GM19468 (cell line): ENCODE results near the gene ORC3.
"Not testable (repeated sequence)": the region's sequence is repeated elsewhere in the genome, so short reads cannot be mapped to it uniquely, and the experiment has no call there.

ENCODE experiments used
- ATAC-seq: cut with Tn5 transposase; IDR thresholded peaks from one replicate; pipeline ENCODE4 v1.9.1; 2021; ENCODE audit warnings: mild to moderate bottlenecking, moderate library complexity, moderate number of reproducible peaks; ENCODE audit not compliant: unreplicated experiment; ENCODE audit errors: extremely low read depth

The ORC3 gene

GRCh38 chr6:87590417-87590880, 514 bp downstream of the ORC3 start:
- ATAC-seq, result no peak

DNA sequence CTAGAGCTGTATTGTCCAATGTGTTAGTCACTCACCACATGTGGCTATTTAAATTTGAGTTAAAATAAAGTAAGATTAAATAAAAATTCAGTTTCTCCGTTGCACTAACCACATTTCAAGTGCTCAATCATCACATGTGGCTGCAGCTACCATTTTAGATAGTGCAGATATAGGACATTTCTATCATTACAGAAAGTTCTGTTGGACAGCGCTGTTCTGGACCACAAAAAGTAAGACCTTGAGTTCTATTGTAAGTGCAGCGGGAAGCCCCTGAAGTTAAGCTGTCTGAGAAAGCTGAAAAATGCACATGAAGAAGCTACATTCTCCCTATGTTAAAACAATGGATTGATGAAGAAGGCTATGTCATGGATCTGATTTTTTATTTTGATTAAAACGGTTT, 1.1 kb downstream of the ORC3 start:
- no peak for ATAC-seq

- ATAC-seq, result no peak
Observed at GRCh38 chr6:87600576-87600975, 10.6 kb downstream of the ORC3 start.

DNA sequence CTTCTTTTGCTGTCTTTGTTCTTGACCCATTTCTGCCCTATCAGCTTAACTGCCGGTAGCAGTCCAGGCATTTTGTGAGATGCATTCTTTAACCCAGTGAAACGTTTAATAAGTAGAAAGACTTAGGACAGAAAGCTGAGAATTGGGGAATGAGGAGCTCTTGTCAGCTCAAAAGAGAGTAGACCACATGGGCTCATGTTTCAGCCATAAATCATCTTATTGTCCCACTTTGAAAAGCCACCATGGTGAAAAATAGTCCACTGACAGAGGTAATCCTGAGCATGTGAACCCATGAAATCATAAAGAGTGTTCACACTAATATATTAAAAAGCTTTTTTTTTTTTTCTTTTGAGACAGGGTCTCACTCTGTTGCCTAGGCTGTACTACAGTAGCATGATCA, 16.3 kb downstream of the ORC3 start:
- ATAC-seq, result no peak

DNA sequence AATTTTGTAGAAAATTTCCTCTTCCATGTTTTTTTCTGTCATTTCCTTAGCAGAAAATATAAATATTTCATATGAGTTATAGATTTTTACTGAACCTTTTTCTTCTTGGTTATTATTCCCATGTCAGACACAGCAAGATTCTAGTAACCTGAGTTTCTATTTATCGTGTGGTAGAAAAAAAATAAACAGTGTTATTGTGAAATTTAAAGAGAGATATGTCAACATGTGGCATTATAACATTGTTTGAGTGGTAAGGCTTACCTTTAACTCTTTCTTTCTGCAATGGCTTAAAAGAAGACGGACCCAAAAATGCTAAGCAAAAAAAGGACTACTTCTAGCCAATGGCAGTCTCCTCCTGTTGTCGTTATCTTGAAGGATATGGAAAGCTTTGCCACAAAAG, 18.9 kb downstream of the ORC3 start:
- no peak for ATAC-seq

- not testable (repeated sequence) for ATAC-seq
Observed at GRCh38 chr6:87613018-87613417, 23.1 kb downstream of the ORC3 start.

DNA sequence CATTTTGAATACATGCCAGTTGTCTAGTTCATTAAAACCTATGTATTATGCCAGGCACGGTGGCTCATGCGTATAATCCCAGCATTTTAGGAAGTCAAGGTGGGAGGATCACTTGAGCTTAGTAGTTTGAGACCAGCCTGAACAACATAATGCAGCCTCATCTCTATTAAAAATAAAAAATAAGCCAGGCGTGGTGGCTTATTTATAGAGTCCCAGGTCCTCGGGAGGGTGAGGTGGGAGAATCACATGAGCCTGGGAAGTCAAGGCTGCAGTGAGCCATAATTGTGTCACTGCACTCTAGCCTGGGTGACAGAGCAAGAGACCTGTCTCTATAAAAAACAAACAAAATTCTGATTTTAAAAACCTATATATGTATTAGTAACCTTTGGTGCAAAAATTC, 27.5 kb downstream of the ORC3 start:
- no peak for ATAC-seq

DNA sequence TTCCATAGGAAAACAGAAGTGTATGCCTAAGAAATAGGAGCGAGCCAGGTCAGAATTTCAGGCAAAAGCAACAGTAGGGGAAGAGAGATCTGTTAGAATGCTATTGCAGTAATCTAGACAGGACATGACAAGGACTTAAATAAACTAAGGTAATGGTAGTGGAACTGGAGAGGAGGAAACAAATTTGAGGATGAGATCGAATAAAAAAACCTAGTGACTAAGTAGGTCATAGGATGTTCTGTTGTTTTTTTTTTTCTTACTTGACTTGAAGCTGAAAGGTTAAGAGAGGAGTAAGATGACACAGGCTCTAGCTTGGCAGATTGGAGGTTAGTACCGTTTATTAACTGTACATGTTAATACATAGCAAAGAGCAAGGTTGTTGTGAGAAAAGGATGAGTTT, 28.6 kb downstream of the ORC3 start:
- ATAC-seq, result no peak

DNA sequence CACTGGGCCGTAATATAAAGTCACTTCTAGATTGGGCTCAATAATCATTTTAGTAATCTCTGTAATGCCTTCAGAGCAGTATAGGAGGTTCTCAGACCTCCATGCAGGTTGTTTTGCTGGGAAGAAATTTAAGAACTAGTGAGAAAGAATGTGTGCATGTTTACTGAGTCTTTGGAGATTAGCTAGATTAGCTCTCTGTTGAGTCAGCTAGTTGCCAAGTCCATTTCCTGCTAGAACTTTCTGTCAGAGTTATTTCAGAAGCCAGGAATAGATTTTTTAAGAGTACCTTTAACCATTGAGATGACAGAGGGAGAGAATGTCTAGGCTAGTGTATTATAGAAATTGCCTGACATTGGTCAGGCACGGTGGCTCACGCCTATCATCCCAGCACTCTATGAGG, 33.3 kb downstream of the ORC3 start:
- ATAC-seq, result no peak

- ATAC-seq, result no peak
Observed at GRCh38 chr6:87628424-87628823, 38.5 kb downstream of the ORC3 start.

DNA sequence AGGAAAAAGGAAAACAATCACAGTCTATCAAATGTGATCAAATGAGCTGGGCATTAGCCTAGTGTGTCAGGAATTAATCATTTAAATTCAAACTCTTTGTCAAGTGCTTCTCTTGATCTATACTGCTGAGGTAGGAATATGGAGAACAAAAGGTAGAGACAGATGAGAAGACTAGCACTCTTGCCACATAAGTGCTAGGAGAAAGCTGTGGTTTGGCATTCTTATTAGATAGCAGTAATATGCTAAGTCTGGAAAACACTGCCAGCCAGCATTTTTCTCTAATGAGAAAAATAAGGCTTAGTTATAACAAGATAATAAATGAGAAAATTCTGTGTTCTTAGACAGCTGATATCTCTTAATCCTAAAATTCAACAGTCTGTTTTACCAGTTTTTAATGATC, 38.9 kb downstream of the ORC3 start:
- ATAC-seq, result no peak

- ATAC-seq, result no peak
Observed at GRCh38 chr6:87630746-87631145, 40.8 kb downstream of the ORC3 start.

- ATAC-seq, result no peak
Observed at GRCh38 chr6:87633851-87634250, 43.9 kb downstream of the ORC3 start.

- no peak for ATAC-seq
Observed at GRCh38 chr6:87636315-87636714, 46.4 kb downstream of the ORC3 start.

DNA sequence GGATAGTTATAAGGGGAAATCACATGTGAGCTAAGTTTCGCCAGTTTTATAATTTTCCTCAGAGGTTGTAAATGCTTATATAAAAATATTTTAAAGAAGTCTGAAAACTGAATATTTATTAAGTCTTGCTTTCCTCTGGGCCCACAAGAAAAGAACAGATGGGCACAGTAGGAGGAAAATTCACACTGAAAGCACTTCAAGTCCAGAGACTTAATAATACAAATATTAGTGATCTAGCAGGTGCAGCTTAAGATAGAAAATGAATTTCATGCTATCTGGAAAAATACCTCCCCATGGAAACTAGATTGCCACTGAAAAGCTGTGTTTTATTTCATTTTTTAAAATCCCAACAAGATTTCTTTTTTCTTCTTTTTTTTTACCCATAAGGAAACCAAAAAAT, 47.2 kb downstream of the ORC3 start:
- no peak for ATAC-seq

DNA sequence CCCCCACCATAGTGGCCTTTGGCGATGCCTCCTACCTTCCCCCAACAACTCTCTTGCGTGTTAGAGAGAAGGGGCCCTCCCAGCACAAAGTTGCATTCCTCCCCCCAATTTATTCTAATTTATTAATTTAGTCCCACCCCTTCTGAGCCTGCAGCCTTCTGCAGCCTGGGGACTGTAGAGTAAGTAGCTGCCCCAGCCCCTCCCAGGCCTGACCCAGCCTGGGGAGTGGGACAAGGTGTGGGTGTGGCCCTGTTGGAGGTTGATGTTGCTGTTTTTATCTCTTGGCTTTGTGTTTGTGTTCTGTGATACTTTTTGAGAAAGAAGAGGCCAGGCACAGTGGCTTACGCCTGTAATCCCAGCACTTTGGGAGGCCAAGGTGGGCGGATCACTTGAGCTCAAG, 49.4 kb downstream of the ORC3 start:
- ATAC-seq, result no peak

DNA sequence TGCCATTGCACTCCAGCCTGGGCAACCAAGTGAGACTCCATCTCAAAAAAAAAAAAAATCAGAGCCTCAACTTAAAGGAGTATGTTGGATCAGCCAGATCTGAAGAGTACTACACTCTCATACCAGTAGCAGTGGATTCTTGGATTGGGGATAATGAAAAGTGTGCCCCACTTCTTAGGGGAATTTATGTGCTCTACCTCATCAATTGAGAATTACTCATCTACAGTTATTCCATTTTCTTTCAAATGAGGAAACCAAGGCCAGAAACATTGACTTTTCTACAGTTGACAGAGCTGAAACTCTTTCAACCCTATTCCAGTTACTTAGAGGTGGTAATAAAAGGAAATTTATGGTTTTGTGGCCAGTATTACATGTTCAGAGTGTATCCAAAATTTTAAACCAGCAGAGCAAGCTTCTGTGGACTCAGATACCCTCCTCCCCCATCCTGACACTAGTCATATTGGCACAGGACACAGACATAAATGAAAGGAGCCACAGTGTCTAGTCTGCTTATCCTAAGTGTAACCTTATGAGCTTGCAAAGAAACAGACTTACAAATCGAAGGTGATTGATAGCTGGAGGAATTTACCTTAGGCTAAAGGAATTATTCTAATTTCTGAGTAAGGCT, 51.2 kb downstream of the ORC3 start:
- no peak for ATAC-seq

GRCh38 chr6:87645080-87645479, 55.1 kb downstream of the ORC3 start:
- ATAC-seq, result no peak

DNA sequence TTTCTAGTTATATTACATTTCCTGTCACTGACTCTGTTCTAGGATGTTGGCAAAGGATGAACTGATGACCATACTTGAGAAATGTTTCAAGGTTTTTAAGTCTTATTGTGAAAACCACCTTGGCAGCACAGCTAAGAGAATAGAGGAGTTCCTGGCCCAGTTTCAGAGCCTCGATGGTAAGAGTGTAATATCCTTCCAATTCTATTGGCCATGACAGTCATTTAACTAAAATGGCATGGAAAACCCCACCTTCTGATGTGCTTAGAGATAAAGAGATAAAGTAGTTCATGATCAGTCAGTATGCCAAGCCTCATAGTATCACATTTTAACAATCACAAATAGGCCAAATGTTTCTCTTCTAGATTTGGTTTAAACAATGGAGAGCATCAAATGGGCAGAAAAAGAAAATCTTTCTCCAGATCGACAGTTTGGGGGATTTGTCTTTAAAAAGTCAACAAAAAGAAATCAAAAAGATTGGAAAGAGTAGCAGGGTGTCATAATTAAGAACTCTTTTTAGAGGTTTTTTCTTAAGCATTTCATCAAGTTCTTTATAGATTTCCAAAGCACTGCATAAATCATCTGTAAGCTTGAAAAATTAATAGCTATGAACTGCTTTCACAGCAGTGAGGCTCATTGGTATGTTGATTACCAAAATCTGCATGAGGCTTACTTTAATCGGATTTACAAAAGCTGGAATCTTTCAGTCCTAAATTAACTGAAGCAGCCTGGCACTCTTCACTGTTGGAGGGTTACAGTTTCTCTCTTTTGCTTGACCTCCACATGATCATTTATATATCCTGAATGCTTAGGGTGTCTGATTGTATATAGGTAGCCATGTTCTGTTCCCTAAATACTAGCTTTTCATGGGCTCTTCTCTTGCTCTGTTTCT, 63.4 kb downstream of the ORC3 start:
- ATAC-seq, result no peak

- ATAC-seq, result no peak
Observed at GRCh38 chr6:87654122-87654521, 64.2 kb downstream of the ORC3 start.

GRCh38 chr6:87654875-87655454, 65.0 kb downstream of the ORC3 start:
- no peak for ATAC-seq
